DND-41 (cell line): ENCODE measurements around the gene RPS6KA1.
"Not testable (repeated sequence)": the region's sequence is repeated elsewhere in the genome, so short reads cannot be mapped to it uniquely, and the experiment has no call there.

ENCODE experiments used
- CTCF ChIP-seq: IDR thresholded peaks from 2 replicates; pipeline ENCODE4 v1.5.1; 2012; ENCODE audit warnings: borderline replicate concordance, low read length, moderate library complexity, mild to moderate bottlenecking; ENCODE audit not compliant: poor library complexity, severe bottlenecking; ENCODE audit errors: extremely low read depth
- EZH2 ChIP-seq: IDR thresholded peaks from 3 replicates; pipeline ENCODE4 v1.6.1; 2012; ENCODE audit warnings: borderline replicate concordance, low read depth, mild to moderate bottlenecking, moderate library complexity, low read length, inconsistent platforms; ENCODE audit not compliant: severe bottlenecking

- TF ChIP-seq CTCF, EZH2: not testable (repeated sequence)
Observed at GRCh38 chr1:26612627-26613026, 83.1 kb downstream of the RPS6KA1 start.
